Stimulated activated CD4-positive, alpha-beta T cell treated with anti-CD3 and anti-CD28 coated beads, Interleukin-12 subunit alpha, Interleukin-12 subunit beta, amount 100 ng/mL, for 48 hours (primary cell): ENCODE measurements around the gene RNF40.
"Not testable (repeated sequence)": the region's sequence is repeated elsewhere in the genome, so short reads cannot be mapped to it uniquely, and the experiment has no call there.

Experiments used
- DNase-seq, 3 donors: peaks; one replicate each; pipeline ENCODE4 v3.0.0-alpha.2; 2020; ENCODE audit warnings: low read depth in 2 of 3, low spot score in 1 of 3

RNF40 gene

DNA sequence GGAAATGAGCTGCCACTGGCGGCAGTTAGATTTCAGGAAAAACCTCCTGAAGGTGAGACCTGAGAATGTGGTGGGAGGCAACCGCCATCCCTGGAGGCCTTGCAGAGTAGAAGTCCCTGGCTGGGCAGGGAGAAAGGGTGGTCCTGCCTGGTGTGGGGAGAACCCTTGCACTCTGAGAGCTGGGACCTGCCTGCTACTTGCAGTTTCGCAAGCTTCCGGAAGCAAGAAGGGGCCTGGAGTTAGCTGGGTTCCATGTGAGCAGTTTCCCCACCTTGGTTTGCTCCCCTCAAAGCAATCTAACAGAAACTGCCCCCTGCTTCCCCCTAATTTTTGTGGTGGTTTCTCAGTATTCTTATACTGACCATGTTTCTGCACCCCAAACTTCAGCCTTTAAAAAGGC, 18.4 kb downstream of the RNF40 start:
- DNase-seq, result no peak

DNA sequence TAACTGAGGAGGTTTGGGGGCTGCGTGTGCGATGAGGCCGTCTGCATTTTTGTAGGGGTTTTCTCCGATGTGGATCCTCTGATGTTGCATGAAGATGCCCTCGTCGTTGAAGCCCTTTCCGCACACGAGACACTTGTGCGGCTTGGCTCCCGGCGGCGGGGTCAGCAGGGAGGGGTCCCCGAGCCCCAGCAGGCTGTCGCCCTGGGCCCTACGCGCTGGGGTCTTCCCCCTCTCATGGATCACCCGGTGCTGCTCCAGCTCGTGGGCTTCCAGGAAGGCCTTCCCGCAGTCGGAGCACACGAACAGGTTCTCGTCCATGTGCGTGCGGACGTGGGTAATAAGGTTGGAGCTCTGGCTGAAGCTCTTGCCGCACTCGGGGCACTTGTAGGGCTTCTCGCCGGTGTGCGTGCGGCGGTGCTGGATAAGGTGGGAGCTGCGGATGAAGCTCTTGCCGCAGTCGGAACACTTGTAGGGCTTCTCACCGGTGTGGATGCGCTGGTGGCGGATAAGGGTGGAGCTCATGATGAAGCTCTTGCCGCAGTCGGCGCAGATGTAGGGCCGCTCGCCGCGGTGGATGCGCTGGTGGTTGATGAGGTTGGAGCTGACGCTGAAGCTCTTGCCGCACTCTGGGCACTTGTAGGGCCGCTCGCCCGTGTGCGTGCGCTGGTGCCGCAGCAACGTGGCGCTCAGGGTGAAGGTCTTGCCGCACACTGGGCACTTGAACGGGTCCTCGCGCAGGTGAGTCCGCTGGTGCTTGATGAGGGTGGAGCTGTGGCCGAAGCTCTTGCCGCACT, 20.6 kb downstream of the RNF40 start:
- DNase-seq, result no peak

DNA sequence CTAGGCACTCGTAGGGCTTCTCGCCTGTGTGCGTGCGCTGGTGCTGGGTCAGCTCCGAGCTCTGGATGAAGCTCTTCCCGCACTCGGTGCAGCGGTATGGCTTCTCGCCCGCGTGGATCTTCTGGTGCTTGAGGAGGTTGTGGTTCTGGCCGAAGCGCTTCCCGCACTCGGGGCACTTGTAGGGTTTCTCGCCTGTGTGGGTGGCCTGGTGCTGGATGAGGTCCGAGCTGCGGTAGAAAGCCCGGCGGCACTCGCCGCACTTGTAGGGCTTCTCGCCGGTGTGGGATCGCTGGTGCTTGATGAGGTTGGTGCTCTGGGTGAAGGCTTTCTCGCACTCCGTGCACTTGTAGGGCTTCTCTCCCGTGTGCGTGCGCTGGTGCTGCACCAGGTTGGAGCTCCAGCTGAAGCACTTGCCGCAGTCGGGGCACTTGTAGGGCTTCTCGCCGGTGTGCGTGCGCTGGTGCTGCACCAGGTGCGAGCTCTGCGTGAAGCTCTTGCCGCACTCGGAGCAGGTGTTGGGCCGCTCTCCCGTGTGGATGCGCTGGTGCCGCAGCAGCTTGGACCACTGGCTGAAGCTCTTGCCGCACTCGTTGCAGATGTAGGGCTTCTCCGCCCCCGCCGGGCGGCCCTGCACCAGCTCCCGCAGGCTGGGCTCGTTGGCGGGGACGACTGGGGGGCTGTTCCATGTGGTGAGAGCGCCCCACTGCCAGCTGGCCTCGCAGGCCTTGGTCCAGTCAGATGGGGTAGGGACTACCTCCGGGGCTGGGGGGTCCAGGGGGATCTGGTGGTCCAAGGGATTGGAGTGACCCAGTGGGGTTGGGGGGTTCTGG, 21.4 kb downstream of the RNF40 start:
- DNase-seq, result no peak

DNA sequence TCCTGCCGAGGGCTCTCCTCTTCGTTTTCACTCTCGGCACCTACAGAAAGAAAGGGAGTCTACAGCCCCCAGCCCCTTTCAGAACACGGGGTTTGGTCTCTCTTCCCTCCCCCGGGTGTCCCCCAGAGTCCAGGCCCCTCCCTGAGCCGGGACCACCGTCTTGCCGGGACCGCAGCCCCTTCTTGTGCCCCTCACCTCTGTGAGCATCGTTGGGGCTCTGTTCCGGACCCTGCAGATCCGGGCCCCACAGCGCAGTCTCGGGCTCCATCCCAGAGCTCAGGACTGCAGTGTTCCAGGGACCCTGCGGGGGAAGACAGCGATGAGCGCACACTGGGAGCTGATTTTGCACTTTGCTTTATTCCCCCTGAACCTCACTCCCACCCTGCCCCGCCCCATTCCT, 22.1 kb downstream of the RNF40 start:
- no peak for DNase-seq

DNA sequence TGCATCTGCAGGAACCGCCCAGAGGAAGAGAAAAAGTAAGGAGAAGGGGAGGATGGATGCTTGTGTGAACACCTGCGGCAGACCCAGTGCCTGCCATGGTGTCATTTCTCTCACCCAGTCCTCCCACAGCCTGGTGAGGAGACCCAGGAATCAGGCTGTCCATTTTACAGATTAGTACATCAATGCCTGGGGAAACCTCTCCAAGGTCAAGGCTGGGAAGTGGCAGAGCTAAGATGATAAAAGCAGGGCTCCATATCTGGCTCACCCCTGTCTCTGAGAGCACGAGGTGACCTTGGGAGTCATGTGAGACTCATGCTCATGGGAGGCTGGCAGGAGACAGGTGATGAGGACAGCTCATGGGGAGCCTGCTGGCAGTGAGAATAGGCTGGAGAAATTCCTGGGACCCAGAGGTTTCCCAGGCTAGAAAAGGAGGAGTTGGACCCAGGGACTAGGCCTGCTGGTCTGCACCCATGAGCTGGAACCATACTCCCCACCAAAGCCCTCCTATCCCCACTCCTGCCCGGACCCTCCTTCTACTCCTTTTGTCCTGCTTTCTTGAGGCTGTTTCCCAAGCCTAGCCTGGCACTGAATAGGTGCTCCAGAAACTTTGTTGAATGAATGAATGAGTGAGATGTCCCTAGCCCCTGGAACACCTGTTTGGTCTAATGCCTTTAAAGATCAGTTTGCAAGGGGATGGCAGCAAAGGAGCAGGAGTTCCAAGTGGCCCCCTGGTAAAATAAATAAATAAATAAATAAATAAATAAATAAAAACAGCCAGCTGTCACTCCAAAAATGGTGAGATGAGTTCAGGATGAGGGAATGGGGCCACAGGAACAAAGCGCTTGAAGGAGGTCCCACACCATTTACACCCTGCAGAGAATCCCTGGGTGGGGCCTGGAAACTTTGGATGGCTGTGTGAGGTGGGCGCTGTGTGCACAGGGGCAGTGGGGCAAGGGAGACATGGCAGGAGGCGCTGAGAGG, 23.3 kb downstream of the RNF40 start:
- DNase-seq, result no peak

DNA sequence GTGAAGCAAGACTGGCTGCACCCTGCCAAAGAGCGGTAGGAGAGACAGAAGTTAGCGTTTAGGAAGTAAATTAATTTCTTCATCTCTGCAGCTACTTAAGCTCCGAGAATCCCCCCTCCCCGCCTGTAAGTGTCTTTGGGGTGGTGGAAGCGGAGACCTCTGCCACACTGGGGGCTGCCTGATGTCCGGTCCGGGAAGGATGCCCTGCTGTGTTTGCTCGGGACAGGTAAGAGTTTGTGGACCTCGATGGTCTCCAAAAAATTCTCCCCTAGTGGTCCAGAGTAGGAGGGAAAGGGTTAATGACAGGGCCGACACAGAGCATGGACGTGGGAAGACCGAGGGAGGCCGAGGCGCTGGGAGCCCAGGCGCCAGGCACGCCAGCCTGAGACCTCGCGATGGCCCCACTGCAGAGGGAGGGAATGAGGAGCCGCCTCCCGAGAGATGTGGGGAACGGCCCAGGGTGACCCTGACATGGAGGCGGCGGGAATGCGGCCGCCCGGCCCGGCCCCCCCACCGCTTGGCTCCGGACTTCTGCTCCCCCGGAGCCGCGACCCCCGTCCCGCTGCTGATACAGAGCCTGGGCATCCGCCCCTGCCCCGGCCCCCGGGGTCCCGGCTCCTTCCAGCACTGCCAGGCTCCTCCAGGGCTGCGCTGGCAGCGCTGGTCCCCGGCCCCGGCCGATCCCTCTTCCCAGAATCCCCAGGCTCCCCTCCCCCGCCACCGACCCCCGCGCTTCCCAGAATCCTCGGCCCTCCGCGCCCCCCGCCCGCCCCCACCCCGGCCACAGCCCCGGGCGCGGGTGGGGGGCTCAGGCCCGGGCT, 24.2 kb downstream of the RNF40 start:
- DNase-seq, result no peak

DNA sequence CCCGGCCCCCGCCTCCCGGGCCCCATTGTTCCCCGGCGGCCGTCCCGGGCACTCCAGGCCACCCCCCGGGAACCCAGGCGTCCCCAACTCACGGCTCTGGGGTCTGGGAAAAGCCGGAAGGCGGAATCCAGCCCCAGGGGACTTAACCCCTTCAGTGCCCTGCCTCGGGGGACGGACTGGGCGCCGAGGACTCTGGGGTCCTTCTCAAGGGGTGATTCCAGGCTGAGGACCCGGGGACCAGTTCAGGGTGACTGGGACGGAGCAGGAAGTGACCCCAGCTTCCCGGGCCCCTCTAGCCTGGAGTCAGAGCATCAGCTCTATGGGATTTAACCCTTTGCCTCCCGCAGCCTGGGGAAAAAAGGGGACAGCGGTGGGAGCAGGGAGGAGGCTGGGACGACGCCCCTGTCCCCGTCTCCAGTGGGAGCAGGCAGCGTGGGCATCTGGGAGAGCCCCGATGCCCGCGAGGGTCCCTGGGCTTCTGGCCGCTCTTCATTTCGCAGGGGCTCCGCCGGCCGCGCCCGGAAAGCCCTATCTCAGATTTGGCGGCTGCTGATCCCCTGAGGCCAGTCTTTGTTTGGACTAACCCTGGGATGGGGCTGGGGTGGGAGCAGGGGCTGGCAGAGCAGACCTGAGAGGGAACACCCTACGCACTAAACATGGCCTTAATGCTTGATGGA, 25.0 kb downstream of the RNF40 start, which contains the start of gene ZNF629:
Gene ZNF629 (minus strand): TSS at position 270 of the 677 bp plus-strand sequence. CDS start 2,723 bp downstream, outside the sequence.
- DNase-seq, result no peak

DNA sequence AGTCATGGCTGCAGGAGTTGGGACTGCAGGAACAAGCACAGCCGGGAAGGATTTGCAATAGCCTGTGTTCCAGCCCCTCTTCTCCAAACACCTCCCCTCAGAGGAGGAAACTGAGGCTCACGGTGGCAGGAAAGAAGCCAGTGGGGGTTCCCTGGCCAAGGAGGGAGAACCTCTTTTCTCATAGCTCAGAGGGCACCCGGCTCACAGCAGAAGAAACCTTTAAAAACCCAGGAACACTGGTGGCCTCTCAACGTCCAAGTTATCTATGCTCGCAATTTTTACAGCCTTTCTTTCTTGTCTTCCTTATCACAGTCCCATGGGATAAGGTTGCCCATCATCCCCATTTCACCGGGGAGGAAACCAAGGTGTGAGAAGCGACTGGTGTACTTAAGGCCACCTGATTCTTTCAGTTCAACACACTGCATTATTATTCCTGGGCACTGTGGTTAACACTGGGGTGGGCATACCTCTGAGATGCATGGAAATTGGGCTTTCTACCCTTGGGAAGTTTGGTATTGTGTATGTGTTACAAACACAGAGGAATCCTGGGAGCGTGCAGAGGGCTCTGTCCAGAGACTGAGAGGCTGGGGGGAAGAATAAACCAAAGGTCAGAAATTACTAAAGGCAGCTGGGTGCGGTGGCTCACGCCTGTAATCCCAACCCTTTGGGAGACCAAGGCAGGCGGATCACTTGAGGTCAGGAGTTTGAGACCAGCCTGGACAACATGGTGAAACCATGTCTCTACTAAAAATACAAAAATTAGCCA, 25.7 kb downstream of the RNF40 start:
- no peak for DNase-seq

DNA sequence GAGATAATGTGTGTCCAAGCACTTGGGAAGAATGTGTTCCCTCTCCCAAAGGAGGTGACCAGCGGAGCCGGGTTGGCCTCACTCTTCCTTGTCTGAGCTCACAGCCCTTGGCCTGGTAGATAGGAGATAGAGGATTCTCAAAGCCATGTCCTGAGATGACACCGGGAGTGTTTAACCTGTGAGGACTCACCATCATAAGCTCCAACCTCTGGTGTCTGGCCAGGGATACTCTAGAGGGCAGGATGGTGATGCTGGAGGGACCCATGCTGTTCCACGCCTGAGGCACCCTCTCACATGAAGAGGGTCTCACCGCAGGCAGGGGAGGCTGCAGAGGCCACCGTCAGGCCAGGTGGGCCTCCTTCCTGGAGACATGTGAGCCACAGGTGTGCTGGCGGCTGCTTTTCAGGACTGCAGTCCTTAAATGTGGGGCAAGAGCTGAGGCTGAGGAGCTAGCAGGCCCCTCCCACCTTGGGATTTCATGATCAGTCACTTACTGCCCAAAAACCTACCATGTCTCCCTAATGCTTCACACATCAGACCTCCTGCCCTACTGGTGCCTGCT, 31.5 kb downstream of the RNF40 start:
- DNase-seq, result no peak

DNA sequence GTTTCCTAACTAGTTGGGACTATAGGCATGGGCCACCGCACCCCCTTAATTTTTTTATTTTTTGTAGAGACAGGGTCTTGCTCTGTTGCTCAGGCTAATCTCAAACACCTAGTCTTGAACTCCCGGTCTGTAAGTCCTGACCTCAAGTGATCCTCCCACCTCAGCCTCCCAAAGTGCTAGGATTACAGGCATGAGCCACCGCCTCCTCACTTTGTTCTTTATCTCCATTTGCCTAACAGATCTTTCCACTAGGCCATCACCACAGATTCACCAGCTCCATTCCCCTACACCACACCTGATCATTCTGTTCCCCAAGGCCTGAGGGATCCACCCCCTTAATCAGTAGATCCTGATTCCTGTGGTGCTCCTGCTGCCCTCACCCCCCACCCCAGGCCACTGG, 32.5 kb downstream of the RNF40 start:
- no peak for DNase-seq

DNA sequence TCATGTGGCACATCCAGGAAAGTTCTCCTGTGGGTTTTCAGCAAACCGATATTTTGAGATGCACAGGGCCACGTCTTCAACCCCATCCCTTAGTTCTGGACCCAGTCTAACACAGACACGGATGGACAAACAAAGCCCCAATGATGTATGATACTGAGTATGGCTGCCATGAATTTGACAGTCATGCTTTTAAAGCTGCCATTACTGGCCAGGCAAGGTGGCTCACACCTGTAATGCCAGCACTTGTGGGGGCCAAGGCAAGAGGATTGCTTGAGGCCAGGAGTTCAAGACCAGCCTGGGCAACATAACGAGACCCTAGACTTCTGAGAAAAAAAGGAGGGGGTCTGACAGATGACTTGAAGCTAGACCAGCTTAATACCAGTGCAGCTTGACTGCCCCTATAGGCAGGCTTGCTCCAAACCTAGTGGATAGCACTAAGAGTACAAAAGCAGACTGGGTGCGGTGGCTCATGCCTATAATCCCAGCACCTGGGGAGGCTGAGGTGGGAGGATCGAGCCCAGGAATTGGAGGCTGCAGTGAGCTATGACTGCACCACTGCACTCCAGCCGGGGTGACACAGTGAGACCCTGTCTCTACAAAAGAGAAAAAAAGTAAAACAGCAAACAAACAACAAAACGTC, 35.7 kb downstream of the RNF40 start:
- DNase-seq, result no peak

DNA sequence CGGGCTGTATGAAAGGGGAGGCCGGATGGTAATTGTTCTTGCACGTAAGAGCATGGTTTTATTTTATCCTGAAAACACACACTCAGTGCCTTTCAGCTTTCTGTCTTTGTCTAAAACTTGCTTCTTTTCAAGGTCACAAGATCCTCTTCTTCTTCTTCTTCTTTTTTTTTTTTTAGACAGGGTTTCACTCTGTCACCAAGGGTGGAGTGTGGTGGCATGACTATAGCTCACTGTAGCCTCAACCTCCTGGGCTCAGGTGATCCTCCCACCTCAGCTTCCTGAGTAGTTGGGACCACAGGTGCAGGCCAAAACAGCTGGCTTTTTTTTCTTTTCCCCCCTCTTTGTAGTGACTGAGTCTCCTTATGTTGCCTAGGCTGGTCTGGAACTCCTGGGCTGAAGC, 40.8 kb downstream of the RNF40 start:
- no peak for DNase-seq

DNA sequence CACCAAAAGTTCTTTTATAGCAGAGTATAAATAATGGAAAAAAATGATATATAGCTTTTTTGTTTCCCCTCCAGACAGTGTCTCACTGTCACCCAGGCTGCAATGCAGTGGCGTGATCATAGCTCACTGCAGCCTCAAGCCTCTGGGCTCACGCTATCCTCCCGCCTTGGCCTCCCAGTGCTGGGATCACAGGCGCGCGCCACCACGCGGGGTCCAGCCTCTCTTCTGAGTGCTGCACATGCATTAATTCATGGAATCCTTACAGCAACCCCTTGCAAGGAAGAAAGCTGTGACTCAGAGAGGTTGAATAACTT, 42.9 kb downstream of the RNF40 start:
- DNase-seq, result peak in 1 of 3 donors; percentile 16

DNA sequence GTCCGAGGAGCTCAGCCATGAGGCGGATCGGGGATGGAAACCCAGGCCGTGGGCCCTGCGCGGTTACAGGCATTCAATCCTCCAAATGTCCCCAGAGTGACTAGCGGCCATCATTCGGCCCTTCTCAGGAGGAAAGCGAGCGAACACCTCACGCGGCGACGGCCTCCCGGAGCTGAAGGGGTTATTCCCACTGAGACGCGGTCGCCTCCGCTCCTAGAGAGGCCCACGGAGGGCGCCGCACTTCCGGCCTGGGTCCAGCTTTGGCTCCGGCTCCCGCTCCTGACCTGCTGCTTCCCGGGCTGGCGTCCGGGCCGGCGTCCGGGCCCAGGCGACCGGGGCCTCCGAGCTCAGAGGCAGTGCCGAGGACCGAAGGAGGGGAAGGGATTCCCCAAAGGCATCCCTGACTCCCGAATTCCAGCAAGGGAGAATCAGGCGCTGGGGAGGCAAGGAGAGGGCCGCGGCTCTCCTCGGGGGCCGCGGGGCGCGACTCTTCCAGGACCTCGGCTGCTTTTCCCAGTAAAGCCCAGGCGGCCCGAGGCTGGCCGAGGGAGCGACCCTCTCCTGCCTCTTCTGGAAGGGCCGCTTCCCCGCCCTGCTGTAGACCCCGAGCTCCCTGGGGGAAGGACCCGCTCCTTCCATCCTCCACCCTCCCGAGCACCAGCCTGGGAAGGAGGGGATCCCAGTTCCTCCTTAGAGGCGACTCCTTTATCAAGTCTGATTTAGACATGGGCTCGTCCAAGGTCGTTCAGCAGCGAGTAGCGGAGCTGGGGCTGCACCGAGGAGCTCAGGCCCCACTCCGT, 43.4 kb downstream of the RNF40 start:
- peak in 1 of 3 donors; percentile 27 for DNase-seq

DNA sequence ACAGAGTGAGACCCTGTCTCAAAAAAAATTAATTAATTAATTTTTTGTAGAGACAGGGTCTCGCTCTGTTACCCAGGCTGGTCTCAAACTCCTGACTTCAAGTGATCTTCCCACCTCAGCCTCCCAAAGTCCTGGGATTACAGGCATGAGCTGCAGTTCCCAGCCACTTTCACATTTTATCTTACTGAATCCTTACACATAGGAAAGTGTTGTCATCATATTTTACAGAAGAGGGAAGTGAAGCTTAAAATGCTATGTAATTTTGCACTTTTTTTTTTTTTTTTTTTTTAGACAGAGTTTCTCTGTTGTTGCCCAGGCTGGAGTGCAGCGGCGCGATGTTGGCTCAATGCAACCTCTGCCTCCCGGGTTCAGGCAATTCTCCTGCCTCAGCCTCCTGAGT, 46.0 kb downstream of the RNF40 start:
- DNase-seq, result no peak

DNA sequence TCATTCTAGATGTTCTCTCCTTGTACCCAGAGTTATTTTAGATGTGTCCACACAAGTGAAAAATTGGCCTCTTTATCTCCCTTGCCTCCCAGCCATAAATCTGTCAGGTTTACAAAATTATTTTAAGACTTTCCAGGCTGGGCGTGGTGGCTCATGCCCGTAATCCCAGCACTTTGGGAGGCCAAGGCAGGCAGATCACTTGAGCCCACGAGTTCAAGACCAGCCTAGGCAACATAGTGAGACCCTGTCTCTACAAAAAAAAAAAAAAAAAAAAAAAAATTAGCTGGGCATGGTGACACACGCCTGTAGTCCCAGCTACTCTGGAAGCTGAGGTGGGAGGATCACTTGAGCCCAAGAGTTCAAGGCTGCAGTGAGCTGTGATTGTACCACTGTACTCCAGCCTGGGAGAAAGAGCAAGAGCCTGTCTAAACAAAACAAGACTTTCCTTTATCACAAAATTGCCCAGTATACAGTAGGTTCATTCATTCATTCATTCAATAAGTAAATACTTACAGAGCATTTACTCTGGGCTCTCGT, 46.8 kb downstream of the RNF40 start:
- DNase-seq, result not testable (repeated sequence)

DNA sequence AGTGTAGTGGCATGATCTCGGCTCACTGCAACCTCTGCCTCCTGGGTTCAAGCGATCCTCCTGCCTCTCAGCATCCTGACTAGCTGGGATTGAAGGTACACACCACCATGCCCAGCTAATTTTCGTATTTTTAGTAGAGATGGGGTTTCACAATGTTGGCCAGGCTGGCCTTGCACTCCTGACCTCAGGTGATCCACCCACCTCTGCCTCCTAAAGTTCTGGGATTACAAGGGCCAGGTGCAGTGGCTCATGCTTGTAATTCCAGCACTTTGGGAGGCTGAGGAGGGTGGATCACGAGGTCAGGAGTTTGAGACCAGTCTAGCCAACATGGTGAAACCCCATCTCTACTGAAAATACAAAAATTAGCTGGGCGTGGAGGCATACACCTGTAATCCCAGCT, 47.6 kb downstream of the RNF40 start:
- DNase-seq, result not testable (repeated sequence)
